Uterine smooth muscle cell (primary cell): ENCODE measurements around the gene NCF1. TPM values are rescaled to one million over a fixed set of nuclear protein-coding genes. Genes with fewer than 3 reads are reported as not detected.

ENCODE experiments used
- total RNA-seq: library from RNA; depleted of rRNA; stranded (reverse); fragments of >200 nt; gene quantifications from 2 replicates; pipeline ENCODE4 v1.2.3, GENCODE V29; 2014

NCF1 gene
- total RNA-seq: 0.12 TPM in 1 of 2 replicates, not detected in the other

DNA sequence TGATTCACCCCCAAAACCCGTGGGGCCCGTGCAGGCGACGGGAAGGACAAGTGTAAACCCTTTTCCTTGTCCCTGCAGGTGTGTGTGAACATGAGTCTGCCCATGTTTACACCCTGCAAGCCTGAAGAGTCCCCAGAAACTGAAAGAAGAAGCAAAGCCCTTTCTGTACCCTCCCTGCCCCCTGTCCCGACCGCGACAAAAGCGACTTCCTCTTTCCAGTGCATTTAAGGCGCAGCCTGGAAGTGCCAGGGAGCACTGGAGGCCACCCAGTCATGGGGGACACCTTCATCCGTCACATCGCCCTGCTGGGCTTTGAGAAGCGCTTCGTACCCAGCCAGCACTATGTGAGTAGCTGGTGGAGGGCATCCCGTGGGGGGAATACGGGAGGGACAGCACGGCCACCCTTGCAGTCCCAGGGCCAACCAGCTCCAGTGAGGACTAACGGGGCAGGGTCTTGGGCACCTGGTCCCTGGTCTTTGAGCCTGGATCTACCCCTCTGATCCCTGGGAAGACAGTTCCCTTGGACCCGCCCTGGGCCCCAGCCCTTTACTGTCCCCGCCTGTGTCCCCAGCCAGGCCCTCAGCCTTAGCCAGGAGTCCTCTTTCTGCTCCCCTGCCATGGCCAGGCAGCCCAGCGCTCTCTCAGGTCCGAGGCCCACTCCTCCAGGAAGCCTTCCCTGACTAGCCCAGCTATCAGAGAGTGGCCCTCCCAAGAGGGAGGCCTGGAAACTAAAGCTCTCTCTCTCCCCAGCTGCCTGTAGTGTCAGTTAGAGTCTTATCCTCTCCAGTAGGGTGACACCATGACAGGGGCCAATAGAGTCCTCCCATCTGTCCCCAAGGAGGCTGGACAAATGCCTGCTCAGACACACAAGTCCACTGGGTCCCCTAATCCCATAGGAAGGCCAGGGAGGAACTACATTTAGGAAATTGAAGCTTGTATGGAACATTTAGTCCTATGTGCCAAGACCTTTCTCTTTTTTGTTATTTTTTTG is at the start of gene NCF1:
NCF1 (plus strand) TSS at position 252 of the 991 bp plus-strand sequence; CDS start at position 273, 21 bp downstream.

Other genes with a start within 250 kb of the NCF1 start
- gene GTF2I, start 116.3 kb upstream of the NCF1 start, total RNA-seq: 76.3 and 78.7 TPM in 2 replicates
- gene GTF2IRD2, start 77.6 kb downstream of the NCF1 start, total RNA-seq: 5.2 and 5.5 TPM in 2 replicates
- 7.2 and 9.5 TPM in 2 replicates for gene CASTOR2, start 190.7 kb downstream of the NCF1 start, total RNA-seq